ENCODE measurements around the gene CD109.

DNA sequence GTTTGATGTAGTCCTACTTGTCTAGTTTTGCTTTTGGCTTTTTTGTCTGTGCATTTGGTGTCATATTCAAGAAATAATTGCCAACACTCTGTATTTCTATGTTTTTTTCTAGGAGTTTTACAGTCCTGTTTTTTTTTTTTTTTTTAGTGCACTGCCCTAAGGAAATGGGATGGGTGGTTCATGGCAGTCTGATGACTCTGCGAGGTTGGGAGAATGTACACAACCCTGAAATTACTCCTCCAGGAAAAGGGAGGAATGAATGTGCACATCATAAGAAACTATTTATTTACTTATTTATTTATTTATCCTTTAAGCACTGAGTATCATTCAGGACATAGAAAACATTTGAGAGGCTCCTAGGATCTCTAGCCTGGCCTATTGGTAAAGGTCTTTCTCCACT, 27.0 kb upstream of the CD109 start:
- TF ChIP-seq EP300 (IDR thresholded peaks at IDR 0.05; ENCODE audit: borderline replicate concordance in 1 of 2, low read depth in 2 of 2, low read length in 2 of 2) = no peak
- TF ChIP-seq EZH2 (IDR thresholded peaks at IDR 0.05; ENCODE audit: low read depth, low read length, severe bottlenecking) = no peak
- TF ChIP-seq, protein P1, sequence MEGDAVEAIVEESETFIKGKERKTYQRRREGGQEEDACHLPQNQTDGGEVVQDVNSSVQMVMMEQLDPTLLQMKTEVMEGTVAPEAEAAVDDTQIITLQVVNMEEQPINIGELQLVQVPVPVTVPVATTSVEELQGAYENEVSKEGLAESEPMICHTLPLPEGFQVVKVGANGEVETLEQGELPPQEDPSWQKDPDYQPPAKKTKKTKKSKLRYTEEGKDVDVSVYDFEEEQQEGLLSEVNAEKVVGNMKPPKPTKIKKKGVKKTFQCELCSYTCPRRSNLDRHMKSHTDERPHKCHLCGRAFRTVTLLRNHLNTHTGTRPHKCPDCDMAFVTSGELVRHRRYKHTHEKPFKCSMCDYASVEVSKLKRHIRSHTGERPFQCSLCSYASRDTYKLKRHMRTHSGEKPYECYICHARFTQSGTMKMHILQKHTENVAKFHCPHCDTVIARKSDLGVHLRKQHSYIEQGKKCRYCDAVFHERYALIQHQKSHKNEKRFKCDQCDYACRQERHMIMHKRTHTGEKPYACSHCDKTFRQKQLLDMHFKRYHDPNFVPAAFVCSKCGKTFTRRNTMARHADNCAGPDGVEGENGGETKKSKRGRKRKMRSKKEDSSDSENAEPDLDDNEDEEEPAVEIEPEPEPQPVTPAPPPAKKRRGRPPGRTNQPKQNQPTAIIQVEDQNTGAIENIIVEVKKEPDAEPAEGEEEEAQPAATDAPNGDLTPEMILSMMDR (IDR thresholded peaks at IDR 0.05; ENCODE audit: control extremely low read depth in 1 of 3, insufficient read depth in 1 of 3, low read depth in 1 of 3, low read length in 3 of 3) = no peak
- TF ChIP-seq BCL11A (IDR thresholded peaks at IDR 0.05; ENCODE audit: low read depth in 2 of 2, low read length in 2 of 2) = no peak
- TF ChIP-seq POLR2AphosphoS5 (IDR thresholded peaks at IDR 0.05; ENCODE audit: low read depth, low read length) = no peak
- TF ChIP-seq CHD1 (IDR thresholded peaks at IDR 0.05; ENCODE audit: low read depth, low read length) = no peak
- no peak for TF ChIP-seq JUN (IDR thresholded peaks at IDR 0.05; ENCODE audit: low read depth, low read length)

Measured in H1 (cell line).